Endodermal cell (in vitro differentiated cells): ENCODE measurements around the gene CXCR2. TPM values are rescaled to one million over a fixed set of nuclear protein-coding genes. Genes with fewer than 3 reads are reported as not detected.

Source experiments
- DNase-seq: peaks from one replicate; pipeline ENCODE4 v3.0.0-alpha.2; 2017
- H3K27ac ChIP-seq: 2 replicates; pipeline ENCODE4 v1.5.1; 2013; ENCODE audit warnings: mild to moderate bottlenecking, low read depth, low read length, moderate library complexity
- H3K27me3 ChIP-seq: 2 replicates; pipeline ENCODE4 v1.6.1; 2013; ENCODE audit warnings: mild to moderate bottlenecking, low read length, moderate library complexity; ENCODE audit not compliant: insufficient read depth, control insufficient read depth, poor library complexity, severe bottlenecking
- H3K36me3 ChIP-seq: 2 replicates; pipeline ENCODE4 v1.7.0; 2013; ENCODE audit warnings: mild to moderate bottlenecking, low read length, moderate library complexity; ENCODE audit not compliant: control insufficient read depth, insufficient read depth
- H3K4me1 ChIP-seq: one replicate; pipeline ENCODE4 v1.7.0; 2013; ENCODE audit warnings: low read length; ENCODE audit not compliant: control insufficient read depth, insufficient read depth
- H3K4me3 ChIP-seq: 2 replicates; pipeline ENCODE4 v1.5.1; 2013; ENCODE audit warnings: mild to moderate bottlenecking, low read length, moderate library complexity
- H3K9ac ChIP-seq: 2 replicates; pipeline ENCODE4 v1.6.1; 2013; ENCODE audit warnings: mild to moderate bottlenecking, low read length, moderate library complexity; ENCODE audit not compliant: poor library complexity, severe bottlenecking; ENCODE audit errors: extremely low read depth
- H3K9me3 ChIP-seq: 2 replicates; pipeline ENCODE4 v1.6.1; 2013; ENCODE audit warnings: mild to moderate bottlenecking, low read length, moderate library complexity; ENCODE audit not compliant: control insufficient read depth
- H3K27ac Mint-ChIP-seq: 2 replicates; pipeline ENCODE4 v1.8.0; 2020; ENCODE audit warnings: mixed read lengths
- H3K27me3 Mint-ChIP-seq: 2 replicates; pipeline ENCODE4 v1.8.0; 2021; ENCODE audit warnings: mild to moderate bottlenecking, mixed read lengths; ENCODE audit not compliant: insufficient read depth
- H3K36me3 Mint-ChIP-seq: 2 replicates; pipeline ENCODE4 v1.8.0; 2020; ENCODE audit warnings: low read depth, mixed read lengths
- H3K4me1 Mint-ChIP-seq: 2 replicates; pipeline ENCODE4 v1.8.0; 2020; ENCODE audit warnings: mixed read lengths
- H3K4me3 Mint-ChIP-seq: 2 replicates; pipeline ENCODE4 v1.8.0; 2020; ENCODE audit warnings: mild to moderate bottlenecking, moderate library complexity, mixed read lengths
- H3K9me3 Mint-ChIP-seq: 2 replicates; pipeline ENCODE4 v1.8.0; 2020; ENCODE audit warnings: mild to moderate bottlenecking, mixed read lengths
- WGBS, 2 experiments: methylation state at CpG; one replicate each; pipeline versions ENCODE4 v1.1.5 to v1.1.7; 2013; ENCODE audit warnings: missing lambda C conversion rate in 2 of 2, mixed read lengths in 1 of 2; ENCODE audit not compliant: insufficient coverage in 1 of 2, insufficient read length in 1 of 2; 5-methylcytosine and 5-hydroxymethylcytosine counted together
- total RNA-seq, 2 donors: library from RNA; stranded (reverse); fragmentation: NEBNext Ultra II Directional in 1 of 2; extraction: Animal tissue kit (Norgen Biotek cat#: 25700) in 1 of 2; gene quantifications; 2 replicates in 1 of 2; 3 replicates in 1 of 2; pipeline ENCODE4 v1.2.1, GENCODE V29; 2021
- TF ChIP-seq, protein P1 (sequence below): fragments of 200-600 bp; sonication (generic); conservative IDR thresholded peaks from 2 replicates; pipeline ENCODE4 v1.5.0; 2021; ENCODE audit warnings: antibody characterized with exemption, mild to moderate bottlenecking

CXCR2 gene
- total RNA-seq, 2 donors from 2014 or later: not detected

DNA sequence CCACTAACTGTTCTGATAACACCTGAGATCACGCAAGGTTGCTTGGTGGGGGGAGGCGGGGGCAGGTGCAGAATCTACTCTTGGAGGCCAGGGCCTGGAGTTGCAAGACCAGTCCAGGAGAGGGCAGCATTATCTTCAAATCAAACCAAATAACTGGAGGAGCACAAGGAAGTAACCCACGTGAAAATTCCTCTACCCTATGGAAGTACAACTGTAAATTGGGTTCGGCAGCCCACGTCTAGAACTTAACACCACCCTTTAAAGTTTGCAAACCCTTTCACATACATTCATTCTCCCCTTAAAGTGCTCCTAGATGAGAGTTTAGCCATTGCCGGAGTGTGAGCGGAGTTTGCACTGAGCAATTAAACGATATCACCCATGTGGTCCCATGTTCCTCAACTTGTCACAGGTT is 60.5 kb downstream of the CXCR2 start:
- Histone ChIP-seq H3K4me1 (peaks cover 7% of the 10 kb centered on the region), H3K27ac (no peak overlapping the region), H3K4me3 (no peak overlapping the region), H3K9me3 (peaks cover 5% of the 10 kb centered on the region), H3K36me3 (no peaks in the 10 kb centered on the region), H3K9ac (no peak overlapping the region), H3K27me3 (no peaks in the 10 kb centered on the region)
- H3K27me3 Mint-ChIP-seq: peaks cover 6% of the 10 kb centered on the region
- H3K4me3 Mint-ChIP-seq: no peak overlapping the region
- no peaks in the 10 kb centered on the region for H3K36me3 Mint-ChIP-seq
- H3K4me1 Mint-ChIP-seq: peaks cover 18% of the 10 kb centered on the region
- no peak overlapping the region for H3K27ac Mint-ChIP-seq
- DNase-seq: peak; percentile 90
- TF ChIP-seq, protein P1, sequence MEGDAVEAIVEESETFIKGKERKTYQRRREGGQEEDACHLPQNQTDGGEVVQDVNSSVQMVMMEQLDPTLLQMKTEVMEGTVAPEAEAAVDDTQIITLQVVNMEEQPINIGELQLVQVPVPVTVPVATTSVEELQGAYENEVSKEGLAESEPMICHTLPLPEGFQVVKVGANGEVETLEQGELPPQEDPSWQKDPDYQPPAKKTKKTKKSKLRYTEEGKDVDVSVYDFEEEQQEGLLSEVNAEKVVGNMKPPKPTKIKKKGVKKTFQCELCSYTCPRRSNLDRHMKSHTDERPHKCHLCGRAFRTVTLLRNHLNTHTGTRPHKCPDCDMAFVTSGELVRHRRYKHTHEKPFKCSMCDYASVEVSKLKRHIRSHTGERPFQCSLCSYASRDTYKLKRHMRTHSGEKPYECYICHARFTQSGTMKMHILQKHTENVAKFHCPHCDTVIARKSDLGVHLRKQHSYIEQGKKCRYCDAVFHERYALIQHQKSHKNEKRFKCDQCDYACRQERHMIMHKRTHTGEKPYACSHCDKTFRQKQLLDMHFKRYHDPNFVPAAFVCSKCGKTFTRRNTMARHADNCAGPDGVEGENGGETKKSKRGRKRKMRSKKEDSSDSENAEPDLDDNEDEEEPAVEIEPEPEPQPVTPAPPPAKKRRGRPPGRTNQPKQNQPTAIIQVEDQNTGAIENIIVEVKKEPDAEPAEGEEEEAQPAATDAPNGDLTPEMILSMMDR: peak; percentile 87
- WGBS, 2 experiments: 46 to 58% methylated on average over 6 to 8 of the region's 8 CpGs
- H3K9me3 Mint-ChIP-seq: no peaks in the 10 kb centered on the region

Other genes starting within 250 kb of the CXCR2 start
- 1 to 10 TPM; 3.3 to 4.2 TPM for gene TNS1, start 123.0 kb upstream of the CXCR2 start, total RNA-seq
- gene RUFY4, start 56.8 kb upstream of the CXCR2 start, total RNA-seq: under 1 TPM in 1 of 2 donors, not detected in 1; 0.35 TPM
- not detected for gene CXCR1, start 40.9 kb downstream of the CXCR2 start, total RNA-seq
- gene ARPC2, start 91.2 kb downstream of the CXCR2 start, total RNA-seq: 100 to 1,000 TPM; 243 to 247 TPM
- gene GPBAR1, start 135.0 kb downstream of the CXCR2 start, total RNA-seq: under 1 TPM; 0.18 TPM
- gene AAMP, start 144.1 kb downstream of the CXCR2 start, total RNA-seq: 10 to 100 TPM; 89.2 to 97.2 TPM
- 10 to 100 TPM; 33.9 to 39.6 TPM for gene PNKD, start 144.5 kb downstream of the CXCR2 start, total RNA-seq
- 10 to 100 TPM; 50.7 to 53.8 TPM for gene TMBIM1, start 166.5 kb downstream of the CXCR2 start, total RNA-seq
- gene CATIP, start 230.8 kb downstream of the CXCR2 start, total RNA-seq: 1 to 10 TPM in 1 of 2 donors, under 1 TPM in 1; 0.22 to 1.0 TPM